SH-SY5Y (cell line): ENCODE results near the gene CDK14.

ENCODE experiments used
- GATA2 ChIP-seq: IDR thresholded peaks from 2 replicates; pipeline ENCODE4 v1.6.1; 2011; ENCODE audit warnings: mild to moderate bottlenecking, low read depth, low read length
- GATA3 ChIP-seq: IDR thresholded peaks from 2 replicates; pipeline ENCODE4 v1.6.1; 2011; ENCODE audit warnings: low read depth, mild to moderate bottlenecking, low read length, moderate library complexity

CDK14 gene

DNA sequence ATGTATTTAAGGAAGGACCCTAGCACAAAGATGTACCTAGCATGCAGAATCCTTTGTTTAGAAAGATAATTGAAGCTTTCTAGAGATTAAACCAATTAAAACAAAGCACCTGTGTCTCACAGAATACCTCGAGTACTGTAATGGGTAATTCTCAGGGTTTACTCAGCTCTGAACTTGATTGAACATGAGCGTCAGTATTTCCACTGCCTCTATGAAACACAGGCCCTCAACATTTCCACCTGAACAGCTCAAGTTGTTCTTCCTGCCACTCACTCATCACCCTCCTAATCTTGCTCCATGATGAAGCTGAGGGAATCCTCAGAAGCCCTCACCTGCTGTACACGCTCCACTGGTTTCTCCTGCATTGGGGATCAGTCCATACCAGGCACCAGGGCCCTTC, 634.4 kb downstream of the CDK14 start:
- TF ChIP-seq GATA3 (no peak), GATA2 (no peak)

DNA sequence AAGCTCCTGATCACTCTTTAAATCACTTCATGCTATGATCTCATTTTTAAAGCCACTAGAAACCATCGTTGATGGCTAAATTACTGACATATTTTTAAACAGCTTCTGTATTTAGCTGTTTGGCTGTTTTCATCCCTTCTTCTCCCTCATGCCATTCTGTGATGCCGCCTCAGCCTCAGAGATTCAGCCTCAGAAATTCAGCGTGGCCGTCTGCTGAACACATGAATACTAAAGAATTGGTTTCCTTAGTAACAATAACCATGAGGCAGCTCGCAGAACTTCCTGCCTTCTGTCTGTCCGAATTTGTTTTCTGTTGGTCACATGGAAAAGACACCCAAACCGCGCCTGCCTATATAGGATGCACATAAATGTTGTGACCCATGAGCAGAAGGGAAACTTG, 637.1 kb downstream of the CDK14 start:
- no peak for TF ChIP-seq GATA3
- TF ChIP-seq GATA2, result no peak

- TF ChIP-seq GATA2 (no peak), GATA3 (no peak)
Observed at GRCh38 chr7:91235211-91235832, 639.2 kb downstream of the CDK14 start.

GRCh38 chr7:91239171-91239604, 643.1 kb downstream of the CDK14 start:
- TF ChIP-seq GATA3 (no peak), GATA2 (no peak)

DNA sequence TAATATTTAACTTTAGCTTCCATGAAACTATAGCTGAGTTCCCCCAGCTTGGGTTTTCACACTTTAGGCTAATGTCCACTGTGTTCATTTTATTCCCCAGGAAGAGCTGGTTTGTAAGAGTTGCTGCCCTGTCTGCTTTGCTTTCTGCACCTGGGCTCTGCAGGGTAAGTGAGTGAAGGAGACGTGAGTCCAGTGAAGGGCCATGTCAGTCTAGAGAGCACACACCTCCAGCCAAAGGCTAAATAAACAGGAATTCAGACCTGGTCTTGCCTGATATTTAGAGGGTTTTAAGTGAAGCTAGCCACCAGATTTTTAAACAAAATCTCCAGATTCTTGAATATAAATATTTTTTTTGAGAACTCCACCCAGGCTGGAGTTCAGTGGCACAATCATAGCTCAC, 643.7 kb downstream of the CDK14 start:
- TF ChIP-seq GATA3 (no peak), GATA2 (no peak)

DNA sequence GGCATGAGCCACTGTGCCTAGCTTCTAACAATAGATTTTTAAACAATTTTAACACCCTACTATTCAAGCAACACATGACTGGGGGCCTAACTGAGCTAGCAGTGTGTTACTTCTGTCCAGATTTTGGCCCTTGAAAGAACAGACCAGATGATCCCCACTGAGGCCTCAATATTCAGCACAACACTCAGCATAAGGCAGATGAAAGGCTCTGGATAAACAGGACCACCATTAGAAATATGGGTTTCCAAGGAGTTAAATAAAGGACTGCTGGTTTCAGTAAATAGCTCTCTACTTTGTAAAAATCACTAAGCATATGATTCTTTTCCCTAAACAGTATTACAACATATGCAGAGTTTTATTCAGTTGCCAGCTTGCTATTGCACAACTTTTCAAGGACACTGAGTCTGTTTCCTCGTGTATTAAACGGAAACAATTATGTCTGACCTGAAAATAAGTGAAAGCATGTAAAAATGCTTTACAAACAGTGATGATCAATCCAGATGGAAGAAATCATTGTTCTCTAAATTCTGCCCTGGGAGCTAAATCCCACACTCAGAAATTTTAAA, 644.3 kb downstream of the CDK14 start:
- TF ChIP-seq GATA2 (no peak), GATA3 (no peak)

GRCh38 chr7:91242097-91242844, 646.1 kb downstream of the CDK14 start:
- TF ChIP-seq GATA3, result no peak
- TF ChIP-seq GATA2, result no peak

DNA sequence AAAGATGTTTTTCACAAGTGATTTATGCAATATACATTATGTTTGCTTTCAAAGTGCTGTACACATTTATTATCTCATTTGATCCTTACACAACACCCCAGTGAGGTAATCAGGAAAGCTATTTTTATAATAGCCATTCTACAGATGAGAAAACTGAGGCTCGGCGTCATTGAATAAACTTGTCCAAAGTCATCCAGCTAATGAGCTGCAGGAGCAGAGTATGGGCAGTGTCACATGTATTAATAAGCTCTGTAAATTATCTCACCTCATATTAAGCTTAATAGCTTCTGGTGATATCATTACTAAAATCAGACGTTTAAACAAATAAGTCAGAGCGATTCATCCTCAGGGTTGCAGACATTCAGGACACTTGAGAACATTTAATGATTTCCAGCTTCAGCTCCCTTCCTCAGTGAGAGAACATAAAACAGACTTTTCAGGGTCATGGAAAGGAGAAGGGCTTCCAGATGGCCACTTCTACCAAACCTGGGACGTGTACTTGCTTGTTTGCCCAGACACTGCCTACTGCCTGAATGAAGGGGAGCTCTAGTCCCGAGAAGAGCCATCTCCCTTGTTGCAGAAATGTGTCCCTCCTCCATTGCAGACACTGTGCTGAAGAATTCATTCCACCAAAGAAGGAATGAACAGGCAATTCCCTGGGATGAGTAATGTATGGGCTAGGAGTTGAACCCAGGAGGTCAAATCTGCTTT, 647.6 kb downstream of the CDK14 start:
- TF ChIP-seq GATA2, result no peak
- no peak for TF ChIP-seq GATA3

GRCh38 chr7:91247500-91247899, 651.4 kb downstream of the CDK14 start:
- TF ChIP-seq GATA3 (no peak), GATA2 (no peak)

- TF ChIP-seq GATA2 (no peak), GATA3 (no peak)
Observed at GRCh38 chr7:91248996-91249395, 652.9 kb downstream of the CDK14 start.

DNA sequence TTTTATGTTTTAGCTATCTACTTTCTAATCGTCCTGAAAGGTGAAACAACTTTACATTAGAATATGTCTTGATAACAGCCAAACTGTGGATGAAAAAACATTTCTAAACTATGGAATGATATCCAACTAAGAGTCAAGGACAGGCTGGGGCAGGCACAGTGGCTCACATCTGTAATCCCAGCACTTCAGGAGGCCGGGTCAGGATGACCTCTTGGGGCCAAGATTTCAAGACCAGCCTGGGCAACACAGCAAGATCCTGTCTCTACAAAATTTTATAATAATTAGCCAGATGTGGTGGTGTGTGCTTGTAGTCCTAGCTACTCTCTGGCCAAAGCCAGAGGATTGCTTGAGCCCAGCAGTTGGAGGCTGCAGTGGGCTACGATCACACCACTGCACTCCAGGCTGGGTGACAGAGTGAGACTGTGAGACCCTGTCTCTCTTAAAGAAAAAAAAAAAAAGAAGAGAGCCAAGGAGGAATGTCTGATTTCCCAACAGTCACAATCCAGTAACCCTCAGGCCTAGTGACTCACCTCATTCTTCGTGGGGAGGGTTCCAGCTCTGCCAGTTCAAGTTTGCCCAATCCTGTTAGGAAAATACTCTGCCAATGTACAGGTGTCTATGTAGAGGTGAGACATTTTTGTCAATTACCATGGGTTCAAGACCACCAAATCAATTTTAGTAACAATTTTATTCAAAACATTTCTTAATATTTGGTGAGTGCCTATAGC, 653.5 kb downstream of the CDK14 start:
- TF ChIP-seq GATA3 (no peak), GATA2 (no peak)

DNA sequence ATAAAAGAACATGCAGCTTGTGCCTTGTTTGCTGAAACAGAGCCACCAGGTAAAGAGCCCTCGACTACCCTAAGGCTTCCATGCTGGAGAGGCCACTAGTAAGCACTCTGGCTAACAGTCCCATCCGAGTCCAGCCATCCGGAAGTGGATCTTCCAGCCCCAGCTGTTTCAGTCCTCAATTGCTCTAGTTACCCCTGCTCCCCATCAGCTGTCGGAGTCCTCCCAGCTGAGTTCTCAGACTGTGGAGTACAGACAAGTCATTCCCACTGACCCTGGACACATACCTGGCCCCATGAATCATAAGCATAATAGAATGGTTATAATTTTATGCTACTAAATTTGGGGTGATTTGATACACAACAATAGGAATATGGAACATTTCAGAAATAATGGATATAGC, 654.6 kb downstream of the CDK14 start:
- TF ChIP-seq GATA2, result no peak
- no peak for TF ChIP-seq GATA3

- no peak for TF ChIP-seq GATA2
- TF ChIP-seq GATA3, result no peak
Observed at GRCh38 chr7:91251877-91252276, 655.8 kb downstream of the CDK14 start.
